Neuronal stem cell (in vitro differentiated cells): ENCODE results near the gene RAB6B.

Experiments used
- DNase-seq: peaks from one replicate; pipeline ENCODE4 v3.0.0-alpha.2; 2013; ENCODE audit warnings: low spot score
- H2AFZ ChIP-seq: one replicate; pipeline ENCODE4 v1.6.1; 2013; ENCODE audit warnings: mild to moderate bottlenecking, low read length, inconsistent platforms
- H2AK5ac ChIP-seq: 2 replicates; pipeline ENCODE4 v1.6.1; 2013; ENCODE audit warnings: low read depth, mild to moderate bottlenecking, inconsistent platforms, low read length, moderate library complexity, mixed read lengths
- H2BK120ac ChIP-seq: 2 replicates; pipeline ENCODE4 v1.6.1; 2013; ENCODE audit warnings: low read depth, mild to moderate bottlenecking, inconsistent platforms, low read length, moderate library complexity, mixed read lengths
- H2BK12ac ChIP-seq: one replicate; pipeline ENCODE4 v1.6.1; 2013; ENCODE audit warnings: low read length, inconsistent platforms
- H2BK15ac ChIP-seq: 2 replicates; pipeline ENCODE4 v1.6.1; 2013; ENCODE audit warnings: mild to moderate bottlenecking, low read length, inconsistent platforms, mixed read lengths
- H2BK5ac ChIP-seq: one replicate; pipeline ENCODE4 v1.6.1; 2013; ENCODE audit warnings: inconsistent platforms, mild to moderate bottlenecking, low read length, moderate library complexity
- H3K14ac ChIP-seq: one replicate; pipeline ENCODE4 v1.6.1; 2013; ENCODE audit warnings: low read length, inconsistent platforms
- H3K18ac ChIP-seq: 2 replicates; pipeline ENCODE4 v1.6.1; 2013; ENCODE audit warnings: low read length, inconsistent platforms
- H3K23ac ChIP-seq: 2 replicates; pipeline ENCODE4 v1.6.1; 2013; ENCODE audit warnings: low read depth, mild to moderate bottlenecking, mixed read lengths, low read length, inconsistent platforms; ENCODE audit not compliant: poor library complexity
- H3K27ac ChIP-seq: replicated peaks from 3 replicates; pipeline ENCODE4 v1.5.1; 2013; ENCODE audit warnings: low read length, inconsistent platforms
- H3K27me3 ChIP-seq, 3 experiments: 2 replicates each; pipeline ENCODE4 v1.6.1; 2013; ENCODE audit warnings: low read length in 3 of 3, mild to moderate bottlenecking in 2 of 3, inconsistent platforms in 1 of 3, low read depth in 1 of 3, mixed read lengths in 1 of 3, moderate library complexity in 1 of 3; ENCODE audit not compliant: control insufficient read depth in 3 of 3, insufficient read depth in 3 of 3
- H3K36me3 ChIP-seq, 2 donors: replicated peaks in 1 of 2; 2 replicates each; pipeline ENCODE4 v1.6.1; 2013; ENCODE audit warnings: low read length in 2 of 2; ENCODE audit not compliant: control insufficient read depth in 2 of 2, insufficient read depth in 2 of 2
- H3K4ac ChIP-seq: 2 replicates; pipeline ENCODE4 v1.6.1; 2013; ENCODE audit warnings: inconsistent platforms, mild to moderate bottlenecking, low read length, moderate library complexity
- H3K4me1 ChIP-seq, 2 donors: 1 replicate in 1 of 2; 2 replicates in 1 of 2; pipeline ENCODE4 v1.6.1; 2013; ENCODE audit warnings: low read length in 2 of 2, low read depth in 1 of 2; ENCODE audit not compliant: control insufficient read depth in 2 of 2, insufficient read depth in 1 of 2
- H3K4me2 ChIP-seq: one replicate; pipeline ENCODE4 v1.6.1; 2013; ENCODE audit warnings: mild to moderate bottlenecking, low read length, inconsistent platforms; ENCODE audit not compliant: insufficient read depth, poor library complexity, severe bottlenecking
- H3K4me3 ChIP-seq, 2 donors: 2 replicates each; pipeline ENCODE4 v1.5.1; 2013; ENCODE audit warnings: low read length in 2 of 2, mild to moderate bottlenecking in 2 of 2, inconsistent platforms in 1 of 2, moderate library complexity in 1 of 2
- H3K79me1 ChIP-seq: one replicate; pipeline ENCODE4 v1.6.1; 2013; ENCODE audit warnings: low read depth, mild to moderate bottlenecking, inconsistent platforms, low read length, moderate library complexity
- H3K9ac ChIP-seq: one replicate; pipeline ENCODE4 v1.6.1; 2013; ENCODE audit warnings: mild to moderate bottlenecking, low read depth, low read length, inconsistent platforms; ENCODE audit not compliant: poor library complexity
- H3K9me3 ChIP-seq, 2 donors: replicated peaks in 1 of 2; 2 replicates each; pipeline versions ENCODE3 to v1.6.1; 2013; ENCODE audit warnings: low read length in 2 of 2, mild to moderate bottlenecking in 2 of 2, inconsistent platforms in 1 of 2, low read depth in 1 of 2, mixed read lengths in 1 of 2, moderate library complexity in 1 of 2; ENCODE audit not compliant: control insufficient read depth in 2 of 2, insufficient read depth in 1 of 2
- H4K8ac ChIP-seq: one replicate; pipeline ENCODE4 v1.6.1; 2013; ENCODE audit warnings: low read depth, mild to moderate bottlenecking, inconsistent platforms, low read length, moderate library complexity
- H4K91ac ChIP-seq: one replicate; pipeline ENCODE4 v1.6.1; 2013; ENCODE audit warnings: low read length, low read depth, mild to moderate bottlenecking, inconsistent platforms; ENCODE audit not compliant: poor library complexity
- WGBS, 2 donors: extraction: QIAGEN DNeasy Blood & Tissue Kit; methylation state at CpG; one replicate each; pipeline ENCODE4 v1.1.7; 2013; ENCODE audit warnings: missing lambda C conversion rate in 2 of 2, mixed read lengths in 1 of 2; ENCODE audit not compliant: insufficient read length in 2 of 2, insufficient replicate concordance in 1 of 2; ENCODE audit errors: extremely low coverage in 2 of 2; 5-methylcytosine and 5-hydroxymethylcytosine counted together

Gene RAB6B

GRCh38 chr3:133853063-133853924 lies 42.4 kb downstream of the RAB6B start:
- no CpG with 5 or more reads among the region's 5 CpGs for WGBS, 2 donors
- H4K8ac ChIP-seq = no peak overlapping the region
- no peak overlapping the region for H3K4me3 ChIP-seq
- H2BK120ac ChIP-seq = no peak overlapping the region
- DNase-seq = no peak
- H3K9me3 ChIP-seq = no peaks in the 10 kb centered on the region
- H2AK5ac ChIP-seq = no peak overlapping the region
- peaks cover 2% of the 10 kb centered on the region for H3K79me1 ChIP-seq
- H2AFZ ChIP-seq = no peak overlapping the region
- H2BK5ac ChIP-seq = no peak overlapping the region
- no peak overlapping the region for H3K23ac ChIP-seq
- no peak overlapping the region for H3K4me2 ChIP-seq
- H3K36me3 ChIP-seq = no peaks in the 10 kb centered on the region
- H3K14ac ChIP-seq = no peak overlapping the region
- H3K4me1 ChIP-seq = peaks cover 0 to 1% of the 10 kb centered on the region in 2 donors
- no peak overlapping the region for H4K91ac ChIP-seq
- no peak overlapping the region for H2BK15ac ChIP-seq
- no peak overlapping the region for H2BK12ac ChIP-seq
- H3K27me3 ChIP-seq = peaks cover 0 to 15% (median 0%) of the 10 kb centered on the region in 3 experiments
- H3K9ac ChIP-seq = no peak overlapping the region
- H3K27ac ChIP-seq = no peak overlapping the region
- no peak overlapping the region for H3K18ac ChIP-seq
- no peak overlapping the region for H3K4ac ChIP-seq

GRCh38 chr3:133851931-133852330 lies 43.8 kb downstream of the RAB6B start:
- Histone ChIP-seq H3K36me3 (no peaks in the 10 kb centered on the region), H4K8ac (no peak overlapping the region), H3K4me1 (peaks cover 0 to 1% of the 10 kb centered on the region in 2 donors), H3K79me1 (peaks cover 2% of the 10 kb centered on the region), H4K91ac (no peak overlapping the region), H2AK5ac (no peak overlapping the region), H3K4me3 (no peak overlapping the region), H2BK5ac (no peak overlapping the region), H3K4me2 (no peak overlapping the region), H3K23ac (no peak overlapping the region), H3K27ac (no peak overlapping the region), H2AFZ (no peak overlapping the region), H3K27me3 (peaks cover 0 to 14% (median 0%) of the 10 kb centered on the region in 3 experiments), H3K9ac (no peak overlapping the region), H2BK120ac (no peak overlapping the region), H2BK15ac (no peak overlapping the region), H3K9me3 (no peaks in the 10 kb centered on the region), H2BK12ac (no peak overlapping the region), H3K18ac (no peak overlapping the region), H3K14ac (no peak overlapping the region), H3K4ac (no peak overlapping the region)
- WGBS, 2 donors = no CpG with 5 or more reads among the region's 8 CpGs
- DNase-seq = no peak

- Histone ChIP-seq H3K4me1 (peaks cover 0 to 1% of the 10 kb centered on the region in 2 donors), H2BK12ac (no peak overlapping the region), H3K23ac (no peak overlapping the region), H2BK120ac (no peak overlapping the region), H2BK5ac (no peak overlapping the region), H4K91ac (no peak overlapping the region), H3K36me3 (no peaks in the 10 kb centered on the region), H2AK5ac (no peak overlapping the region), H3K14ac (no peak overlapping the region), H3K4me3 (no peak overlapping the region), H3K4me2 (no peak overlapping the region), H3K79me1 (peaks cover 2% of the 10 kb centered on the region), H3K18ac (no peak overlapping the region), H2BK15ac (no peak overlapping the region), H3K9ac (no peak overlapping the region), H3K4ac (no peak overlapping the region), H3K9me3 (no peaks in the 10 kb centered on the region), H2AFZ (no peak overlapping the region), H4K8ac (no peak overlapping the region), H3K27me3 (peaks cover 0 to 11% (median 0%) of the 10 kb centered on the region in 3 experiments), H3K27ac (no peak overlapping the region)
- no peak for DNase-seq
- no CpG with 5 or more reads among the region's 5 CpGs for WGBS, 2 donors
Observed at GRCh38 chr3:133851266-133851906, 44.3 kb downstream of the RAB6B start.

GRCh38 chr3:133850034-133850433 lies 45.6 kb downstream of the RAB6B start:
- H2BK5ac ChIP-seq = no peak overlapping the region
- no peak overlapping the region for H2BK120ac ChIP-seq
- H3K18ac ChIP-seq = no peak overlapping the region
- no peak overlapping the region for H2BK15ac ChIP-seq
- H3K79me1 ChIP-seq = no peaks in the 10 kb centered on the region
- H3K4me1 ChIP-seq = peaks cover 0 to 2% of the 10 kb centered on the region in 2 donors
- H3K27me3 ChIP-seq = peaks cover 0 to 5% (median 0%) of the 10 kb centered on the region in 3 experiments
- WGBS, 2 donors = no CpG with 5 or more reads among the region's 1 CpG
- H3K4ac ChIP-seq = no peak overlapping the region
- H2BK12ac ChIP-seq = no peak overlapping the region
- H4K91ac ChIP-seq = no peak overlapping the region
- no peak overlapping the region for H3K4me2 ChIP-seq
- H3K36me3 ChIP-seq = no peaks in the 10 kb centered on the region
- H3K9ac ChIP-seq = no peak overlapping the region
- no peak overlapping the region for H3K27ac ChIP-seq
- H3K9me3 ChIP-seq = no peaks in the 10 kb centered on the region
- no peak for DNase-seq
- H3K4me3 ChIP-seq = no peak overlapping the region
- H2AK5ac ChIP-seq = no peak overlapping the region
- no peak overlapping the region for H3K14ac ChIP-seq
- no peak overlapping the region for H3K23ac ChIP-seq
- no peak overlapping the region for H2AFZ ChIP-seq
- H4K8ac ChIP-seq = no peak overlapping the region
